HG02840 (cell line): ENCODE data around the gene TWIST2.

Experiments used
- ATAC-seq: cut with Tn5 transposase; IDR thresholded peaks from one replicate; pipeline ENCODE4 v1.9.1; 2021; ENCODE audit warnings: mild to moderate bottlenecking, moderate library complexity, moderate number of reproducible peaks; ENCODE audit not compliant: unreplicated experiment, low FRiP score

Gene TWIST2

GRCh38 chr2:238899386-238899785, 51.5 kb downstream of the TWIST2 start:
- ATAC-seq: no peak

- ATAC-seq: no peak
Measured at GRCh38 chr2:238900511-238900910, 52.6 kb downstream of the TWIST2 start.

GRCh38 chr2:238901461-238902057, 53.7 kb downstream of the TWIST2 start:
- ATAC-seq: no peak

GRCh38 chr2:238902285-238902684, 54.4 kb downstream of the TWIST2 start:
- no peak for ATAC-seq

GRCh38 chr2:238903141-238903540, 55.3 kb downstream of the TWIST2 start:
- ATAC-seq: no peak

GRCh38 chr2:238904177-238904576, 56.3 kb downstream of the TWIST2 start:
- no peak for ATAC-seq

- no peak for ATAC-seq
Measured at GRCh38 chr2:238904716-238905115, 56.8 kb downstream of the TWIST2 start.

GRCh38 chr2:238905224-238905623, 57.3 kb downstream of the TWIST2 start:
- ATAC-seq: no peak

- no peak for ATAC-seq
Measured at GRCh38 chr2:238905644-238906043, 57.8 kb downstream of the TWIST2 start.

GRCh38 chr2:238906254-238906935, 58.5 kb downstream of the TWIST2 start:
- ATAC-seq: no peak

GRCh38 chr2:238906936-238907716, 59.2 kb downstream of the TWIST2 start:
- ATAC-seq: no peak

- no peak for ATAC-seq
Measured at GRCh38 chr2:238907717-238908173, 59.9 kb downstream of the TWIST2 start.

- ATAC-seq: no peak
Measured at GRCh38 chr2:238908960-238909951, 61.4 kb downstream of the TWIST2 start.

GRCh38 chr2:238910751-238911351, 63.0 kb downstream of the TWIST2 start:
- ATAC-seq: no peak

- ATAC-seq: no peak
Measured at GRCh38 chr2:238911376-238912227, 63.7 kb downstream of the TWIST2 start.

GRCh38 chr2:238912228-238912915, 64.5 kb downstream of the TWIST2 start:
- no peak for ATAC-seq

- ATAC-seq: no peak
Measured at GRCh38 chr2:238912916-238913875, 65.3 kb downstream of the TWIST2 start.
